Naive thymus-derived CD8-positive, alpha-beta T cell (primary cell): ENCODE data around the gene KCNC2. TPM values are rescaled to one million over a fixed set of nuclear protein-coding genes. Genes with fewer than 3 reads are reported as not detected.
"Not testable (repeated sequence)": the region's sequence is repeated elsewhere in the genome, so short reads cannot be mapped to it uniquely, and the experiment has no call there.

ENCODE experiments used
- ATAC-seq, 2 donors: fragments of 150-1000 bp; cut with Tn5 transposase in 1 of 2; sonication (Bioruptor Pico), chemical (Tn5 transposase) in 1 of 2; 1 replicate in 1 of 2; 2 replicates in 1 of 2; pipeline ENCODE4 v1.10.0; 2021; ENCODE audit warnings: mild to moderate bottlenecking in 2 of 2, moderate library complexity in 2 of 2
- POLR2A ChIA-PET: fragments of 350-600 bp; sonication (Branson Sonifier 250); formaldehyde crosslinking; loops from one replicate; lab custom pipeline; 2021; ENCODE audit warnings: antibody characterized with exemption; lab: Charles Lee
- DNase-seq, 10 donors: peaks; one replicate each; pipeline versions ENCODE4 v3.0.0 to v3.0.0-alpha.2; 2020 to 2022
- H3K27ac Mint-ChIP-seq, 10 donors: one replicate each; pipeline ENCODE4 v1.8.0; 2020 to 2022; ENCODE audit warnings: mild to moderate bottlenecking in 10 of 10, mixed read lengths in 10 of 10, moderate library complexity in 4 of 10, inconsistent platforms in 1 of 10
- H3K27me3 Mint-ChIP-seq, 5 donors: one replicate each; pipeline ENCODE4 v1.8.0; 2021 to 2022; ENCODE audit warnings: mixed read lengths in 5 of 5
- H3K36me3 Mint-ChIP-seq, 3 donors: one replicate each; pipeline ENCODE4 v1.8.0; 2020 to 2022; ENCODE audit warnings: mixed read lengths in 3 of 3, mild to moderate bottlenecking in 2 of 3, inconsistent platforms in 1 of 3
- H3K4me1 Mint-ChIP-seq, 4 donors: one replicate each; pipeline ENCODE4 v1.8.0; 2021 to 2022; ENCODE audit warnings: mixed read lengths in 4 of 4
- H3K4me3 Mint-ChIP-seq, 10 donors: one replicate each; pipeline ENCODE4 v1.8.0; 2020 to 2022; ENCODE audit warnings: mild to moderate bottlenecking in 10 of 10, mixed read lengths in 10 of 10, moderate library complexity in 6 of 10, inconsistent platforms in 1 of 10
- H3K9me3 Mint-ChIP-seq, 9 donors: one replicate each; pipeline ENCODE4 v1.8.0; 2020 to 2022; ENCODE audit warnings: mixed read lengths in 9 of 9, mild to moderate bottlenecking in 3 of 9, inconsistent platforms in 1 of 9, moderate library complexity in 1 of 9
- polyA plus RNA-seq, 3 donors: library from polyadenylated mRNA; unstranded; fragments of 300-500 nt; fragmentation: Illumina TruSeq; gene quantifications; one replicate each; pipeline ENCODE4 v1.2.3, GENCODE V29; 2021
- total RNA-seq, 8 experiments: library from RNA in 2 of 8; stranded (reverse) in 2 of 8; gene quantifications; one replicate each; pipeline ENCODE4 v1.2.3 and lab custom pipeline; 2021 to 2026

KCNC2 gene
- total and polyA plus RNA-seq, 5 experiments from 2014 or later: not detected

GRCh38 chr12:75196408-75196807 is 13.2 kb downstream of the KCNC2 start:
- DNase-seq (no peak), ATAC-seq (no peak)
- Mint-ChIP-seq H3K9me3 (peaks cover 0 to 3% (median 0%) of the 10 kb centered on the region in 9 donors), H3K4me3 (no peak overlapping the region), H3K27me3 (peaks cover 3 to 11% (median 6%) of the 10 kb centered on the region in 5 donors), H3K27ac (no peak overlapping the region), H3K4me1 (peaks cover 0 to 4% (median under 1%) of the 10 kb centered on the region in 4 donors), H3K36me3 (no peaks in the 10 kb centered on the region)
- POLR2A ChIA-PET: no interaction called here

GRCh38 chr12:75194250-75194649 is 15.4 kb downstream of the KCNC2 start:
- no peak for ATAC-seq
- POLR2A ChIA-PET: no interaction called here

GRCh38 chr12:75192196-75192595 is 17.4 kb downstream of the KCNC2 start:
- H3K4me3 Mint-ChIP-seq: no peak overlapping the region
- no peaks in the 10 kb centered on the region for H3K36me3 Mint-ChIP-seq
- ATAC-seq: no peak
- DNase-seq: no peak
- no peaks in the 10 kb centered on the region for H3K4me1 Mint-ChIP-seq
- no peak overlapping the region for H3K27ac Mint-ChIP-seq
- peaks cover 0 to 1% (median 0%) of the 10 kb centered on the region in 9 donors for H3K9me3 Mint-ChIP-seq
- peaks cover 0 to 5% (median 1%) of the 10 kb centered on the region in 5 donors for H3K27me3 Mint-ChIP-seq
- POLR2A ChIA-PET: no interaction called here

More at GRCh38 chr12:75194250-75194649, 15.4 kb downstream of the KCNC2 start:
- no peak for DNase-seq
- Mint-ChIP-seq H3K27me3 (peaks cover 0 to 8% (median 3%) of the 10 kb centered on the region in 5 donors), H3K4me3 (no peak overlapping the region), H3K9me3 (peaks cover 0 to 3% (median 0%) of the 10 kb centered on the region in 9 donors), H3K36me3 (no peaks in the 10 kb centered on the region), H3K27ac (no peak overlapping the region), H3K4me1 (no peaks in the 10 kb centered on the region)

- POLR2A ChIA-PET: no interaction called here
- Mint-ChIP-seq H3K27ac (no peak overlapping the region), H3K27me3 (peaks cover 0 to 4% (median 0%) of the 10 kb centered on the region in 5 donors), H3K4me3 (no peak overlapping the region), H3K9me3 (no peaks in the 10 kb centered on the region), H3K36me3 (no peaks in the 10 kb centered on the region), H3K4me1 (no peaks in the 10 kb centered on the region)
- DNase-seq (no peak), ATAC-seq (no peak)
Observed at GRCh38 chr12:75190846-75191245, 18.8 kb downstream of the KCNC2 start.

GRCh38 chr12:75185881-75186280 is 23.8 kb downstream of the KCNC2 start:
- H3K27me3 Mint-ChIP-seq, ATAC-seq, H3K4me1 Mint-ChIP-seq: not testable (repeated sequence)

GRCh38 chr12:75184516-75184915 is 25.1 kb downstream of the KCNC2 start:
- no peaks in the 10 kb centered on the region for H3K4me1 Mint-ChIP-seq
- H3K27ac Mint-ChIP-seq: no peak overlapping the region
- H3K27me3 Mint-ChIP-seq: peaks cover 0 to 8% (median 0%) of the 10 kb centered on the region in 5 donors
- no peak for DNase-seq
- POLR2A ChIA-PET: no interaction called here
- ATAC-seq: no peak
- no peaks in the 10 kb centered on the region for H3K36me3 Mint-ChIP-seq
- no peak overlapping the region for H3K4me3 Mint-ChIP-seq
- no peaks in the 10 kb centered on the region for H3K9me3 Mint-ChIP-seq

More at GRCh38 chr12:75185881-75186280, 23.8 kb downstream of the KCNC2 start:
- H3K27ac Mint-ChIP-seq, H3K36me3 Mint-ChIP-seq, H3K9me3 Mint-ChIP-seq, DNase-seq, POLR2A ChIA-PET, H3K4me3 Mint-ChIP-seq: not testable (repeated sequence)

GRCh38 chr12:75183967-75184366 is 25.7 kb downstream of the KCNC2 start:
- ATAC-seq: no peak
- Mint-ChIP-seq H3K4me1 (no peaks in the 10 kb centered on the region), H3K9me3 (no peaks in the 10 kb centered on the region)

GRCh38 chr12:75177997-75178396 is 31.6 kb downstream of the KCNC2 start:
- Mint-ChIP-seq H3K4me1 (no peaks in the 10 kb centered on the region), H3K36me3 (no peaks in the 10 kb centered on the region), H3K4me3 (no peak overlapping the region), H3K9me3 (no peaks in the 10 kb centered on the region), H3K27me3 (peaks cover 0 to 8% (median 0%) of the 10 kb centered on the region in 5 donors), H3K27ac (no peak overlapping the region)
- ATAC-seq (no peak), DNase-seq (no peak)
- POLR2A ChIA-PET: no interaction called here

More at GRCh38 chr12:75183967-75184366, 25.7 kb downstream of the KCNC2 start:
- POLR2A ChIA-PET: no interaction called here
- Mint-ChIP-seq H3K27ac (no peak overlapping the region), H3K4me3 (no peak overlapping the region), H3K36me3 (no peaks in the 10 kb centered on the region), H3K27me3 (peaks cover 0 to 8% (median 0%) of the 10 kb centered on the region in 5 donors)
- no peak for DNase-seq

GRCh38 chr12:75172611-75173010 is 37.0 kb downstream of the KCNC2 start:
- Mint-ChIP-seq H3K4me1 (no peaks in the 10 kb centered on the region), H3K27ac (peak overlapping the region in 1 of 10 donors; percentile 15), H3K4me3 (no peak overlapping the region), H3K36me3 (no peaks in the 10 kb centered on the region), H3K27me3 (no peaks in the 10 kb centered on the region), H3K9me3 (no peaks in the 10 kb centered on the region)
- POLR2A ChIA-PET: no interaction called here
- DNase-seq (no peak), ATAC-seq (no peak)

- no peak overlapping the region for H3K27ac Mint-ChIP-seq
- ATAC-seq: no peak
- H3K4me3 Mint-ChIP-seq: no peak overlapping the region
Observed at GRCh38 chr12:75170640-75171185, 38.9 kb downstream of the KCNC2 start.

GRCh38 chr12:75162845-75163244 is 46.8 kb downstream of the KCNC2 start:
- H3K4me3 Mint-ChIP-seq: no peak overlapping the region
- POLR2A ChIA-PET: no interaction called here
- no peaks in the 10 kb centered on the region for H3K9me3 Mint-ChIP-seq
- H3K4me1 Mint-ChIP-seq: no peaks in the 10 kb centered on the region
- ATAC-seq (no peak), DNase-seq (no peak)
- H3K36me3 Mint-ChIP-seq: no peaks in the 10 kb centered on the region
- peaks cover 0 to 2% (median 0%) of the 10 kb centered on the region in 5 donors for H3K27me3 Mint-ChIP-seq
- no peak overlapping the region for H3K27ac Mint-ChIP-seq

More at GRCh38 chr12:75170640-75171185, 38.9 kb downstream of the KCNC2 start:
- Mint-ChIP-seq H3K27me3 (no peaks in the 10 kb centered on the region), H3K36me3 (no peaks in the 10 kb centered on the region), H3K4me1 (no peaks in the 10 kb centered on the region), H3K9me3 (no peaks in the 10 kb centered on the region)
- no peak for DNase-seq
- POLR2A ChIA-PET: no interaction called here

- H3K27ac Mint-ChIP-seq: no peak overlapping the region
- no peaks in the 10 kb centered on the region for H3K36me3 Mint-ChIP-seq
- H3K4me3 Mint-ChIP-seq: no peak overlapping the region
- peaks cover 0 to 3% (median 0%) of the 10 kb centered on the region in 5 donors for H3K27me3 Mint-ChIP-seq
- no peaks in the 10 kb centered on the region for H3K4me1 Mint-ChIP-seq
- no peaks in the 10 kb centered on the region for H3K9me3 Mint-ChIP-seq
- ATAC-seq (no peak), DNase-seq (no peak)
- POLR2A ChIA-PET: no interaction called here
Observed at GRCh38 chr12:75161488-75161887, 48.2 kb downstream of the KCNC2 start.

- DNase-seq (no peak), ATAC-seq (no peak)
- Mint-ChIP-seq H3K4me3 (no peak overlapping the region), H3K9me3 (no peaks in the 10 kb centered on the region), H3K4me1 (no peaks in the 10 kb centered on the region), H3K27ac (no peak overlapping the region), H3K27me3 (peaks cover 0 to 1% (median 0%) of the 10 kb centered on the region in 5 donors), H3K36me3 (no peaks in the 10 kb centered on the region)
- POLR2A ChIA-PET: no interaction called here
Observed at GRCh38 chr12:75157385-75157784, 52.3 kb downstream of the KCNC2 start.

- no peak overlapping the region for H3K27ac Mint-ChIP-seq
- H3K9me3 Mint-ChIP-seq: no peaks in the 10 kb centered on the region
- no peak for DNase-seq
- no peaks in the 10 kb centered on the region for H3K4me1 Mint-ChIP-seq
- POLR2A ChIA-PET: no interaction called here
- H3K4me3 Mint-ChIP-seq: no peak overlapping the region
- ATAC-seq: no peak
- H3K27me3 Mint-ChIP-seq: peaks cover 0 to 1% (median 0%) of the 10 kb centered on the region in 5 donors
- H3K36me3 Mint-ChIP-seq: no peaks in the 10 kb centered on the region
Observed at GRCh38 chr12:75155962-75156361, 53.7 kb downstream of the KCNC2 start.
